ENCODE results near the gene LRRC4B.

The LRRC4B gene

GRCh38 chr19:50510700-50511068, 57.6 kb downstream of the LRRC4B start:
- TF ChIP-seq CTCF (IDR thresholded peaks at IDR 0.05), result no peak
- Mint-ChIP-seq H3K4me3 (peak overlapping the region; percentile 82), H3K36me3 (ENCODE audit: low read depth) (no peaks in the 10 kb centered on the region)

GRCh38 chr19:50510121-50510670, 58.0 kb downstream of the LRRC4B start:
- Mint-ChIP-seq H3K4me3 (peak overlapping the region; percentile 82), H3K36me3 (ENCODE audit: low read depth) (no peaks in the 10 kb centered on the region), H3K9me3 (no peaks in the 10 kb centered on the region), H3K27me3 (ENCODE audit: low read depth, poor library complexity) (peaks cover 6% of the 10 kb centered on the region), H3K27ac (peak overlapping the region; percentile 84), H3K4me1 (peaks cover 47% of the 10 kb centered on the region)
- no peak for TF ChIP-seq CTCF (IDR thresholded peaks at IDR 0.05)
- no peak for DNase-seq

More at GRCh38 chr19:50510700-50511068, 57.6 kb downstream of the LRRC4B start:
- no peaks in the 10 kb centered on the region for H3K9me3 Mint-ChIP-seq
- peak overlapping the region; percentile 84 for H3K27ac Mint-ChIP-seq
- DNase-seq, result no peak
- H3K4me1 Mint-ChIP-seq, result peaks cover 47% of the 10 kb centered on the region
- H3K27me3 Mint-ChIP-seq (ENCODE audit: low read depth, poor library complexity), result peaks cover 6% of the 10 kb centered on the region

- peaks cover 6% of the 10 kb centered on the region for H3K27me3 Mint-ChIP-seq (ENCODE audit: low read depth, poor library complexity)
- H3K4me1 Mint-ChIP-seq, result peaks cover 46% of the 10 kb centered on the region
- H3K4me3 Mint-ChIP-seq, result no peak overlapping the region
- DNase-seq, result no peak
- H3K27ac Mint-ChIP-seq, result peak overlapping the region; percentile 42
- no peaks in the 10 kb centered on the region for H3K36me3 Mint-ChIP-seq (ENCODE audit: low read depth)
- no peaks in the 10 kb centered on the region for H3K9me3 Mint-ChIP-seq
- no peak for TF ChIP-seq CTCF (IDR thresholded peaks at IDR 0.05)
Observed at GRCh38 chr19:50509366-50509765, 58.9 kb downstream of the LRRC4B start.

- Mint-ChIP-seq H3K4me3 (no peak overlapping the region), H3K9me3 (no peaks in the 10 kb centered on the region), H3K27me3 (ENCODE audit: low read depth, poor library complexity) (peaks cover 6% of the 10 kb centered on the region), H3K27ac (peak overlapping the region; percentile 39), H3K4me1 (peaks cover 41% of the 10 kb centered on the region), H3K36me3 (ENCODE audit: low read depth) (no peaks in the 10 kb centered on the region)
- no peak for TF ChIP-seq CTCF (IDR thresholded peaks at IDR 0.05)
- DNase-seq, result no peak
Observed at GRCh38 chr19:50508843-50509190, 59.4 kb downstream of the LRRC4B start.

- Mint-ChIP-seq H3K9me3 (no peaks in the 10 kb centered on the region), H3K27me3 (ENCODE audit: low read depth, poor library complexity) (peaks cover 3% of the 10 kb centered on the region), H3K4me3 (no peak overlapping the region), H3K36me3 (ENCODE audit: low read depth) (no peaks in the 10 kb centered on the region), H3K4me1 (peaks cover 33% of the 10 kb centered on the region), H3K27ac (no peak overlapping the region)
- no peak for TF ChIP-seq CTCF (IDR thresholded peaks at IDR 0.05)
- no peak for DNase-seq
Observed at GRCh38 chr19:50507376-50507775, 60.9 kb downstream of the LRRC4B start.

- Mint-ChIP-seq H3K36me3 (ENCODE audit: low read depth) (no peaks in the 10 kb centered on the region), H3K27me3 (ENCODE audit: low read depth, poor library complexity) (peaks cover 3% of the 10 kb centered on the region), H3K4me3 (no peak overlapping the region), H3K4me1 (peaks cover 33% of the 10 kb centered on the region), H3K9me3 (no peaks in the 10 kb centered on the region), H3K27ac (no peak overlapping the region)
- no peak for TF ChIP-seq CTCF (IDR thresholded peaks at IDR 0.05)
- no peak for DNase-seq
Observed at GRCh38 chr19:50506700-50507099, 61.5 kb downstream of the LRRC4B start.

Data from nephron progenitor cell (in vitro differentiated cells).